Measurements from ENCODE around the gene WBP4. TPM values are rescaled to one million over a fixed set of nuclear protein-coding genes. Genes with fewer than 3 reads are reported as not detected.

Gene WBP4
- total and polyA plus RNA-seq, 2 of the 13 experiments (the other 11 are each of a cell fraction or from before 2014, with no cell fraction given), result 6.7 to 11.7 TPM

GRCh38 chr13:41132512-41133152, 71.3 kb downstream of the WBP4 start, which contains the start of gene KBTBD6 (continued):
- TF ChIP-seq BCLAF1 (IDR thresholded peaks at IDR 0.05) (no peak), ISX (CRISPR knock-in tag; conservative IDR thresholded peaks at IDR 0.05) (no peak), ZNF263 (CRISPR knock-in tag; IDR thresholded peaks at IDR 0.05) (no peak), ZNF609 (CRISPR knock-in tag; IDR thresholded peaks at IDR 0.05; ENCODE audit: borderline replicate concordance) (no peak), EED (CRISPR knock-in tag; IDR thresholded peaks at IDR 0.05) (no peak), NRL (CRISPR knock-in tag; IDR thresholded peaks at IDR 0.05; ENCODE audit: borderline replicate concordance) (0 out of 2 replicates have a peak, but pooled peaks have one; percentile 75), YY1 (IDR thresholded peaks at IDR 0.05; ENCODE audit: insufficient read depth, insufficient replicate concordance, low read depth, low read length) (peak; percentile 81), ZNF17 (CRISPR knock-in tag; IDR thresholded peaks at IDR 0.05) (no peak), AKAP8 (CRISPR knock-in tag; IDR thresholded peaks at IDR 0.05) (0 out of 2 replicates have a peak, but pooled peaks have one; percentile 37), ATF2 (CRISPR knock-in tag; IDR thresholded peaks at IDR 0.05) (peak; percentile 91), ARHGAP35 (CRISPR knock-in tag; IDR thresholded peaks at IDR 0.05; ENCODE audit: borderline replicate concordance) (0 out of 2 replicates have a peak, but pooled peaks have one; percentile 72), ZNF713 (CRISPR knock-in tag; IDR thresholded peaks at IDR 0.05) (no peak), ZNF326 (CRISPR knock-in tag; IDR thresholded peaks at IDR 0.05; ENCODE audit: borderline replicate concordance) (no peak), MEF2D (CRISPR knock-in tag; IDR thresholded peaks at IDR 0.05) (peak; percentile 45; the same call in 1 of the 2 replicates), GATAD1 (CRISPR knock-in tag; IDR thresholded peaks at IDR 0.05) (peak; percentile 96), XBP1 (CRISPR knock-in tag; IDR thresholded peaks at IDR 0.05) (no peak), ATF7 (IDR thresholded peaks at IDR 0.05) (no peak), ATF7 (CRISPR knock-in tag; IDR thresholded peaks at IDR 0.05) (no peak; the same call in 1 of the 2 replicates), ZC3H13 (CRISPR knock-in tag; IDR thresholded peaks at IDR 0.05) (no peak), MAFF (IDR thresholded peaks at IDR 0.05; ENCODE audit: low read depth, low read length) (no peak), KDM1A (CRISPR knock-in tag; IDR thresholded peaks at IDR 0.05) (no peak), TEAD2 (CRISPR knock-in tag; IDR thresholded peaks at IDR 0.05) (no peak)

All from HepG2 (cell line).